Type B pancreatic cell (in vitro differentiated cells): ENCODE results near the gene ARHGEF25. TPM values are rescaled to one million over a fixed set of nuclear protein-coding genes. Genes with fewer than 3 reads are reported as not detected.
"Not testable (repeated sequence)": the region's sequence is repeated elsewhere in the genome, so short reads cannot be mapped to it uniquely, and the experiment has no call there.

ENCODE experiments used
- DNase-seq: peaks from one replicate; pipeline ENCODE4 v3.0.0; 2021; ENCODE audit warnings: mixed read lengths; ENCODE audit not compliant: unreplicated experiment; ENCODE audit errors: extremely low spot score
- H3K27ac Mint-ChIP-seq: 2 replicates; pipeline ENCODE4 v1.8.0; 2021; ENCODE audit warnings: mild to moderate bottlenecking, mixed read lengths
- H3K27me3 Mint-ChIP-seq: 2 replicates; pipeline ENCODE4 v1.8.0; 2021; ENCODE audit warnings: mixed read lengths
- H3K36me3 Mint-ChIP-seq: 2 replicates; pipeline ENCODE4 v1.8.0; 2021; ENCODE audit warnings: mixed read lengths
- H3K4me1 Mint-ChIP-seq: one replicate; pipeline ENCODE4 v1.8.0; 2021; ENCODE audit warnings: mixed read lengths; ENCODE audit not compliant: unreplicated experiment
- H3K4me3 Mint-ChIP-seq: 2 replicates; pipeline ENCODE4 v1.8.0; 2021; ENCODE audit warnings: mild to moderate bottlenecking, mixed read lengths
- H3K9me3 Mint-ChIP-seq: 2 replicates; pipeline ENCODE4 v1.8.0; 2021; ENCODE audit warnings: mixed read lengths
- CTCF ChIP-seq: fragments of 200-600 bp; sonication (generic); conservative IDR thresholded peaks from 2 replicates; pipeline ENCODE4 v1.5.0; 2021; ENCODE audit warnings: antibody characterized with exemption, mild to moderate bottlenecking
- total RNA-seq: library from RNA; stranded (reverse); gene quantifications from 2 replicates; pipeline ENCODE4 v1.2.1, GENCODE V29; 2021; ENCODE audit warnings: low replicate concordance

ARHGEF25 gene
- total RNA-seq, 1 donor from 2014 or later = 34.6 TPM

GRCh38 chr12:57615637-57616036 is 4.4 kb downstream of the ARHGEF25 start:
- peaks cover 55% of the 10 kb centered on the region for H3K27me3 Mint-ChIP-seq
- peaks cover 6% of the 10 kb centered on the region for H3K4me1 Mint-ChIP-seq
- TF ChIP-seq CTCF = no peak
- H3K4me3 Mint-ChIP-seq = no peak overlapping the region
- no peaks in the 10 kb centered on the region for H3K9me3 Mint-ChIP-seq
- DNase-seq = no peak
- peaks cover 16% of the 10 kb centered on the region for H3K36me3 Mint-ChIP-seq
- H3K27ac Mint-ChIP-seq = no peak overlapping the region

- H3K36me3 Mint-ChIP-seq = peaks cover 16% of the 10 kb centered on the region
- no peak for TF ChIP-seq CTCF
- no peaks in the 10 kb centered on the region for H3K9me3 Mint-ChIP-seq
- no peak for DNase-seq
- no peak overlapping the region for H3K4me3 Mint-ChIP-seq
- H3K4me1 Mint-ChIP-seq = peaks cover 10% of the 10 kb centered on the region
- H3K27ac Mint-ChIP-seq = no peak overlapping the region
- peaks cover 63% of the 10 kb centered on the region for H3K27me3 Mint-ChIP-seq
Measured at GRCh38 chr12:57616383-57617101, 5.3 kb downstream of the ARHGEF25 start.

GRCh38 chr12:57617942-57618341 is 6.7 kb downstream of the ARHGEF25 start:
- Mint-ChIP-seq H3K4me3 (no peak overlapping the region), H3K9me3 (no peaks in the 10 kb centered on the region), H3K4me1 (peaks cover 15% of the 10 kb centered on the region), H3K27me3 (peaks cover 72% of the 10 kb centered on the region), H3K27ac (no peak overlapping the region), H3K36me3 (peaks cover 16% of the 10 kb centered on the region)
- DNase-seq = no peak
- no peak for TF ChIP-seq CTCF

GRCh38 chr12:57618431-57618830 is 7.2 kb downstream of the ARHGEF25 start:
- not testable (repeated sequence) for DNase-seq, H3K27ac Mint-ChIP-seq, H3K9me3 Mint-ChIP-seq, H3K4me3 Mint-ChIP-seq
- peaks cover 15% of the 10 kb centered on the region for H3K4me1 Mint-ChIP-seq
- peaks cover 16% of the 10 kb centered on the region for H3K36me3 Mint-ChIP-seq
- peaks cover 77% of the 10 kb centered on the region for H3K27me3 Mint-ChIP-seq

- peak overlapping the region; percentile 74 for H3K4me3 Mint-ChIP-seq
- peaks cover 83% of the 10 kb centered on the region for H3K27me3 Mint-ChIP-seq
- peaks cover 15% of the 10 kb centered on the region for H3K4me1 Mint-ChIP-seq
- H3K36me3 Mint-ChIP-seq = peaks cover 16% of the 10 kb centered on the region
- no peak overlapping the region for H3K27ac Mint-ChIP-seq
- no peak for DNase-seq
- TF ChIP-seq CTCF = no peak
- H3K9me3 Mint-ChIP-seq = no peaks in the 10 kb centered on the region
Measured at GRCh38 chr12:57618966-57619433, 7.8 kb downstream of the ARHGEF25 start.

- TF ChIP-seq CTCF = no peak
- no peaks in the 10 kb centered on the region for H3K9me3 Mint-ChIP-seq
Measured at GRCh38 chr12:57619434-57620244, 8.4 kb downstream of the ARHGEF25 start.

More at GRCh38 chr12:57619434-57620244, 8.4 kb downstream of the ARHGEF25 start:
- DNase-seq = no peak
- H3K4me3 Mint-ChIP-seq = peak overlapping the region; percentile 74
- no peak overlapping the region for H3K27ac Mint-ChIP-seq
- peaks cover 15% of the 10 kb centered on the region for H3K4me1 Mint-ChIP-seq
- H3K27me3 Mint-ChIP-seq = peaks cover 89% of the 10 kb centered on the region
- peaks cover 16% of the 10 kb centered on the region for H3K36me3 Mint-ChIP-seq
